Duodenal mucosa (tissue), 2 donors: ENCODE results near the gene BTBD9.

Source experiments
- H3K27ac ChIP-seq: one replicate; pipeline ENCODE4 v1.7.0; 2013; ENCODE audit warnings: low read depth, low read length
- H3K27me3 ChIP-seq, 2 donors: one replicate each; pipeline ENCODE4 v1.7.0; 2013; ENCODE audit warnings: low read length in 2 of 2, control low read depth in 1 of 2; ENCODE audit not compliant: insufficient read depth in 2 of 2, control insufficient read depth in 1 of 2
- H3K36me3 ChIP-seq, 2 donors: one replicate each; pipeline ENCODE4 v1.7.0; 2013; ENCODE audit warnings: low read length in 2 of 2, control low read depth in 1 of 2; ENCODE audit not compliant: insufficient read depth in 2 of 2, control insufficient read depth in 1 of 2
- H3K4me1 ChIP-seq, 2 donors: one replicate each; pipeline ENCODE4 v1.7.0; 2013; ENCODE audit warnings: low read length in 2 of 2, control low read depth in 1 of 2; ENCODE audit not compliant: insufficient read depth in 2 of 2, control insufficient read depth in 1 of 2
- H3K4me3 ChIP-seq, 2 donors: one replicate each; pipeline ENCODE4 v1.7.0; 2013; ENCODE audit warnings: low read length in 2 of 2, low read depth in 1 of 2
- H3K9ac ChIP-seq, 2 donors: one replicate each; pipeline ENCODE4 v1.7.0; 2013; ENCODE audit warnings: low read length in 2 of 2, low read depth in 1 of 2
- H3K9me3 ChIP-seq, 2 donors: one replicate each; pipeline ENCODE4 v1.7.0; 2013; ENCODE audit warnings: low read length in 2 of 2, control low read depth in 1 of 2; ENCODE audit not compliant: control insufficient read depth in 1 of 2

BTBD9 gene

GRCh38 chr6:38599966-38600550 is 39.7 kb downstream of the BTBD9 start:
- no peak overlapping the region for H3K27ac ChIP-seq
- H3K27me3 ChIP-seq, result no peaks in the 10 kb centered on the region
- H3K36me3 ChIP-seq, result no peaks in the 10 kb centered on the region
- H3K9me3 ChIP-seq, result no peaks in the 10 kb centered on the region
- no peak overlapping the region for H3K4me3 ChIP-seq
- peaks cover 4 to 23% of the 10 kb centered on the region in 2 donors for H3K4me1 ChIP-seq
- H3K9ac ChIP-seq, result no peak overlapping the region

DNA sequence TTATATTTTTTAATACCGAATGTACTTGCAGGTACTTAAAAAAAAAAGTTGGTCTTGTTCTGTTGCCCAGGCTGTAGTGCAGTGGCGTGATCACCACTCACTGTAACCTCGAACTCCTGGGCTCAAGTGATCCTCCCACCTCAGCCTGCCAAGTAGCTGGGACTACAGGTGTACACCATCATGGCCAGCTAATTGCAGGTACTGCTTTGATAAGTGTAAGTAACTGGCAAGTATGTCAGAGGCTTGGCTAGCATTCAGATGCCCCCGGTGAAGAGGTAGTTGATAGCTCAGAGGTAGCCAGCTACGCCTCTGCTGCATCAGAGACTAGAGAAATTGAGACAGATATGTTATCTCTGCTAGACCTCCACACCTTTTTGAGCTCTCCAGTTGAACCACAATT is 40.5 kb downstream of the BTBD9 start:
- no peak overlapping the region for H3K9ac ChIP-seq
- no peak overlapping the region for H3K4me3 ChIP-seq
- H3K9me3 ChIP-seq, result no peaks in the 10 kb centered on the region
- H3K4me1 ChIP-seq, result peaks cover 4 to 23% of the 10 kb centered on the region in 2 donors
- H3K27me3 ChIP-seq, result no peaks in the 10 kb centered on the region
- no peak overlapping the region for H3K27ac ChIP-seq
- H3K36me3 ChIP-seq, result no peaks in the 10 kb centered on the region

- Histone ChIP-seq H3K9ac (no peak overlapping the region), H3K4me3 (no peak overlapping the region), H3K4me1 (peaks cover 0 to under 1% of the 10 kb centered on the region in 2 donors), H3K9me3 (no peaks in the 10 kb centered on the region), H3K27me3 (no peaks in the 10 kb centered on the region), H3K27ac (no peak overlapping the region), H3K36me3 (peaks cover 11 to 22% of the 10 kb centered on the region in 2 donors)
These were observed 45.6 kb downstream of the BTBD9 start for GRCh38 chr6:38593998-38594665.

GRCh38 chr6:38593409-38593808 is 46.3 kb downstream of the BTBD9 start:
- peaks cover 11 to 22% of the 10 kb centered on the region in 2 donors for H3K36me3 ChIP-seq
- no peaks in the 10 kb centered on the region for H3K27me3 ChIP-seq
- H3K9me3 ChIP-seq, result no peaks in the 10 kb centered on the region
- no peak overlapping the region for H3K9ac ChIP-seq
- H3K4me3 ChIP-seq, result no peak overlapping the region
- no peaks in the 10 kb centered on the region for H3K4me1 ChIP-seq
- no peak overlapping the region for H3K27ac ChIP-seq

DNA sequence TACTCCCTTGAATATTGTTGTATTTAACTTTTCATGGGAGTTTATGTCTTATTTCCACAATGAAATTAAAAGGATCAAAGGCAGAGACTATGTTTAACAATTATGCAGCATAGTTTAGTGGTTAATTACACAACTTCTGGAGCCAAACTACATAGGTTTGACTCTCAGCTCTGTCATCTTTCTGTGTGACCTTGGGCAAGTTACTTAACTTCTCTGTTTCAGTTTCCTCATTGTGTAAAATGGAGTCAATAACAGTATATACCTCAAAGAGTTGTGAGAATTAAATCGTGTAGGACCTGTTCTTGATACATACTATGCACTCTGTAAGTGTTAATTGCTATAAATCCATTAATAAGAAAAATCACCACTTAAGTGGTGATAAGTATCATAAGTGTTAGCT is 48.3 kb downstream of the BTBD9 start:
- peaks cover 11 to 22% of the 10 kb centered on the region in 2 donors for H3K36me3 ChIP-seq
- H3K27me3 ChIP-seq, result no peaks in the 10 kb centered on the region
- H3K27ac ChIP-seq, result no peak overlapping the region
- H3K4me3 ChIP-seq, result no peak overlapping the region
- no peaks in the 10 kb centered on the region for H3K4me1 ChIP-seq
- H3K9ac ChIP-seq, result no peak overlapping the region
- H3K9me3 ChIP-seq, result no peaks in the 10 kb centered on the region

DNA sequence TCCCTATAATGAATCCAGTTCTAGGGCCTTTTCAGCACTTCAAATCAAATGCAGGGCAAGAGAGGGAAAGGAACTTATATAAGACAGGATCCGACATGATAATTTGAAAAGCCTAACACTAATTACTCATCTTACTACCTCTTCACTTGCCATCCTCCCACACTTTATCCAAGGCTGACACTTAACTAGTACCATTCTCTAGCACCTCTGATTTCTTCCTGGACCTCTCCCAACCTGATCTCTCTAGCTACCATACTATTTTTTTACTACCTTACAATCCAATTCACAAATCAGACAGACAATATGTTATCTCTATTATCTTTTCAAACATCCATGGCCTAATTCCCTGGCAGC is 50.4 kb downstream of the BTBD9 start:
- no peak overlapping the region for H3K4me3 ChIP-seq
- H3K36me3 ChIP-seq, result peaks cover 11 to 22% of the 10 kb centered on the region in 2 donors
- no peaks in the 10 kb centered on the region for H3K27me3 ChIP-seq
- H3K4me1 ChIP-seq, result no peaks in the 10 kb centered on the region
- no peak overlapping the region for H3K9ac ChIP-seq
- H3K27ac ChIP-seq, result no peak overlapping the region
- H3K9me3 ChIP-seq, result no peaks in the 10 kb centered on the region

- Histone ChIP-seq H3K36me3 (peaks cover 11 to 17% of the 10 kb centered on the region in 2 donors), H3K27me3 (no peaks in the 10 kb centered on the region), H3K27ac (no peak overlapping the region)
These were observed 50.9 kb downstream of the BTBD9 start for GRCh38 chr6:38588631-38589366.

GRCh38 chr6:38587766-38588362 is 51.9 kb downstream of the BTBD9 start:
- Histone ChIP-seq H3K36me3 (peaks cover 8 to 11% of the 10 kb centered on the region in 2 donors), H3K9me3 (no peaks in the 10 kb centered on the region), H3K9ac (no peak overlapping the region), H3K27me3 (no peaks in the 10 kb centered on the region), H3K4me1 (no peaks in the 10 kb centered on the region), H3K4me3 (no peak overlapping the region), H3K27ac (no peak overlapping the region)

More at GRCh38 chr6:38588631-38589366, 50.9 kb downstream of the BTBD9 start:
- no peak overlapping the region for H3K9ac ChIP-seq
- no peaks in the 10 kb centered on the region for H3K9me3 ChIP-seq
- no peaks in the 10 kb centered on the region for H3K4me1 ChIP-seq
- no peak overlapping the region for H3K4me3 ChIP-seq

GRCh38 chr6:38586992-38587391 is 52.7 kb downstream of the BTBD9 start:
- H3K9me3 ChIP-seq, result no peaks in the 10 kb centered on the region
- no peak overlapping the region for H3K9ac ChIP-seq
- no peaks in the 10 kb centered on the region for H3K4me1 ChIP-seq
- no peak overlapping the region for H3K4me3 ChIP-seq
- no peaks in the 10 kb centered on the region for H3K27me3 ChIP-seq
- H3K36me3 ChIP-seq, result peaks cover 0 to 6% of the 10 kb centered on the region in 2 donors
- H3K27ac ChIP-seq, result no peak overlapping the region

GRCh38 chr6:38584731-38585130 is 55.0 kb downstream of the BTBD9 start:
- Histone ChIP-seq H3K27me3 (no peaks in the 10 kb centered on the region), H3K36me3 (peaks cover 0 to 3% of the 10 kb centered on the region in 2 donors), H3K9me3 (no peaks in the 10 kb centered on the region), H3K4me1 (no peaks in the 10 kb centered on the region), H3K27ac (no peak overlapping the region), H3K4me3 (no peak overlapping the region), H3K9ac (no peak overlapping the region)
